SK-N-MC (cell line): ENCODE results near the gene TLK1.

Experiments
- DNase-seq: peaks from one replicate; pipeline ENCODE4 v3.0.0-alpha.2; 2011; ENCODE audit warnings: low read depth, low spot score
- H3K27ac ChIP-seq: fragments of 200-600 bp; sonication (generic); 2 replicates; pipeline ENCODE4 v1.5.1; 2016; ENCODE audit warnings: mixed run types
- H3K36me3 ChIP-seq: fragments of 200-600 bp; sonication (generic); 2 replicates; pipeline ENCODE4 v1.6.1; 2017; ENCODE audit warnings: antibody characterized with exemption, low read length, mixed read lengths; ENCODE audit not compliant: insufficient read depth
- H3K4me3 ChIP-seq: fragments of 200-600 bp; sonication (generic); 2 replicates; pipeline ENCODE4 v1.5.1; 2016
- H3K9ac ChIP-seq: fragments of 200-600 bp; sonication (generic); 2 replicates; pipeline ENCODE4 v1.8.0; 2017; ENCODE audit warnings: mixed run types, mixed read lengths; ENCODE audit not compliant: insufficient read length
- H3K9me3 ChIP-seq: fragments of 200-600 bp; sonication (generic); 2 replicates; pipeline ENCODE4 v1.6.1; 2017; ENCODE audit warnings: low read depth, mild to moderate bottlenecking, antibody characterized with exemption, low read length, moderate library complexity, mixed read lengths
- EZH2 ChIP-seq: fragments of 200-600 bp; sonication (generic); IDR thresholded peaks from one replicate; pipeline ENCODE4 v1.6.1; 2017; ENCODE audit warnings: antibody characterized with exemption
- FOXP2 ChIP-seq: optimal IDR thresholded peaks from 2 replicates; pipeline ENCODE3; 2011; ENCODE audit warnings: mild to moderate bottlenecking, moderate library complexity; ENCODE audit not compliant: insufficient read depth; ENCODE audit errors: extremely low read length, control extremely low read depth
- POLR2AphosphoS5 ChIP-seq: IDR thresholded peaks from 2 replicates; pipeline ENCODE4 v1.6.1; 2012; ENCODE audit warnings: mild to moderate bottlenecking, low read depth, low read length, borderline replicate concordance

The TLK1 gene

DNA sequence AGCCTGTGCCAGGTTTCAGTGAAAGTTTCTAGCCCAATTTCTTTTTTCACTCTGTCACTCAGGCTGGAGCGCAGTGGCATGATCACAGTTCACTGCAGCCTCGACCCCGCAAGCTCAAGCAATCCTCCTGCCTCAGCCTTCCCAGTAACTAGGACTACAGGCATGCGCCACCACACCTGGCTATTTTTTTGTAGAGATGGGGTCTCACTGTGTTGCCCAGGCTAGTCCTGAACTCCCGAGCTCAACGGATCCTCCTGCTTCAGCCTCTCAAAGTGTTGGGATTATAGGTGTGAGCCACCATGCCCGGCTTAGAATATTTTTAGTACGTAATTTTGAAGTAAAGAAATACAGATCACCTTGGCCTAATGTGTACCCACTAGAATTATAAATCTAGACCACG, 144.6 kb downstream of the TLK1 start:
- no peak overlapping the region for H3K4me3 ChIP-seq
- DNase-seq: no peak
- H3K9me3 ChIP-seq: no peaks in the 10 kb centered on the region
- H3K36me3 ChIP-seq: peaks cover 18% of the 10 kb centered on the region
- no peak overlapping the region for H3K27ac ChIP-seq
- no peak overlapping the region for H3K9ac ChIP-seq
- TF ChIP-seq POLR2AphosphoS5: no peak
- TF ChIP-seq FOXP2: no peak
- no peak for TF ChIP-seq EZH2

DNA sequence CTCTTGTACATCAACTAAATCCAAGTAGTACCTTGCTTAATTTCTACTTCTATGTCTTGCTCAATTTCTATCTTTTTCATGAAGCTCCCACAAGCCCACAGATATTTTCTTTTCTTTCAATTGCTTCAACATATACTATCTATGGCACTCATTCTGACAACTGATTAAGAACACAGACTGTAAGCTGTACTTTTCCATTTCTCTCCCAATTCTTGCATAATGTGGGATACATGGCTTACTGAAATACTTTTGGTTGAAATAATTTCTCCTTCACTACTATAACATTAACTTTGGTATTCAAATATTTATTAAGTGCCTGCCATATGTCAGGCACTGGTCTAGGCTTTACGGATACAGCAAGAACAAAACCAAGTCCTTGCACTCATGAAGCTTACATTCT, 146.8 kb downstream of the TLK1 start:
- Histone ChIP-seq H3K4me3 (no peak overlapping the region), H3K9ac (no peak overlapping the region), H3K36me3 (peaks cover 32% of the 10 kb centered on the region), H3K27ac (no peak overlapping the region), H3K9me3 (no peaks in the 10 kb centered on the region)
- DNase-seq: no peak
- TF ChIP-seq EZH2: no peak
- TF ChIP-seq POLR2AphosphoS5: no peak
- TF ChIP-seq FOXP2: no peak

DNA sequence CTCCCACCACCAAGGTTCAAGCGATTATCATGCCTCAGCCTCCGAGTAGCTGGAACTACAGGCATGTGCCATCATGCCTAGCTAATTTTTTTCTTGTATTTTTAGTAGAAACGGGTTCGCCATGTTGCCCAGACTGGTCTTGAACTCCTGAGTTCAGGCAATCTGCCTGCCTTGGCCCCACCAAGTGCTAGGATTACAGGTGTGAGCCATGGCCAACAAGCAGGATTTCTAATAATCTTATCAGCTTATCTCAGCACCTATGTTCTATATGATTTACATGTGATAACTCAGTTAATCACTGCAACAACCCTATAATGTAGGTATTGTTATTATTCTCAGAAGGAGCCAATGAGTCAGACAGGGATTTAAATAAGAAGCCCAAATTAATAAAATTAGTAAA, 151.3 kb downstream of the TLK1 start:
- DNase-seq: no peak
- TF ChIP-seq POLR2AphosphoS5 (no peak), FOXP2 (no peak), EZH2 (no peak)
- H3K36me3 ChIP-seq: peaks cover 47% of the 10 kb centered on the region

DNA sequence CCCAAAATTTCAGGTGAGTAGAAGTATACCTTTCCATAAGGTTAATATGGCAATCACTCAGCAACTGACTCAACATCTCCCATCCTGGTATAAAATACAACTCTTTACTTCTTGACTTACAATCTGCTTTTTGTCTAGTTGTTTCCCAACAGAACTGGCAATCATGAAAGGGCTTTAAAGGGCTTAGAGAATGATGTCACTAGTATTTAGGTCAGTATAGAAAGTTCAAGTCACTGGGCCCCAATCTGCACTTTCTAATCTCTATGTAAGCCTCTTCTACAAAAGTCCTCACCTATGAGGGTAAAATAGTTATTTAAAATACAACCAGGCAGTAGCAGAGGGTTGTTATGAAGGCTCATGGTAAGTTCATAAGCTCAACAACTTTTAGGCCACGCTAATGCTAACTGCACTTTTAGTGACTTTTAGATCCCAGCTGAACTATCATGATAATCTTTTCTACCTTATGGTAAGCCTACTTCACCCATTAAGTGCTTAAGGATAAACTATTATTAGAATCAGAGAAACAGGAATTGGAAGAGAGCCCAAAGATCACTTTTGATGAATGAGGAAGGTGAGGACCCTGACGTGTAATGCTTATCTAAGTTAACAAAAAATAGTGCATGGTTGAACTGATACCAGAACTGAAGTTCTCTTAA, 152.0 kb downstream of the TLK1 start:
- no peak for DNase-seq
- no peak overlapping the region for H3K9ac ChIP-seq
- H3K9me3 ChIP-seq: no peaks in the 10 kb centered on the region
- H3K27ac ChIP-seq: no peak overlapping the region
- H3K36me3 ChIP-seq: peaks cover 50% of the 10 kb centered on the region
- no peak overlapping the region for H3K4me3 ChIP-seq
- TF ChIP-seq FOXP2 (no peak), EZH2 (no peak), POLR2AphosphoS5 (no peak)

More for the DNA sequence above, 151.3 kb downstream of the TLK1 start:
- Histone ChIP-seq H3K4me3 (no peak overlapping the region), H3K9me3 (no peaks in the 10 kb centered on the region), H3K9ac (no peak overlapping the region), H3K27ac (no peak overlapping the region)

DNA sequence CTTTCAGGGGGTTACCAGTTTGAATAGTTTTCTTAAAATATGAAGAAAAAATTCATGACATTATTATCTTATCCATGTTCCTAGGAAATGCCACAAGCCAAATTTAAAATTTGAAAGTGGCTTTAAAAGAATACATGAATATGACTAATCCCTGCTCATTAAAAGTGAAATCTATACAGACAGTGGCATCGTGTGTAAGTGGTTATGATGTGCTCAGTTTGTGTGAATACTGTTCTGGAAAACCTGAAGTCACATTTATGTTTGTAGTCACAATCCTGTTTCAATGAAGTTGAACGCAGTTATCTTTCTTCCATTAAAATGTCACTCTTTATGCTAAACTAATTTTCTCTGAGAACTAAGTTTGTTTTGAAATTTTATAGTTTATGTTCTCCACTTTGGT, 155.9 kb downstream of the TLK1 start:
- no peaks in the 10 kb centered on the region for H3K9me3 ChIP-seq
- no peak overlapping the region for H3K27ac ChIP-seq
- TF ChIP-seq POLR2AphosphoS5 (no peak), EZH2 (no peak), FOXP2 (no peak)
- no peak for DNase-seq
- H3K4me3 ChIP-seq: no peak overlapping the region
- peaks cover 37% of the 10 kb centered on the region; the same call in 1 of the 2 replicates for H3K36me3 ChIP-seq
- no peak overlapping the region for H3K9ac ChIP-seq

DNA sequence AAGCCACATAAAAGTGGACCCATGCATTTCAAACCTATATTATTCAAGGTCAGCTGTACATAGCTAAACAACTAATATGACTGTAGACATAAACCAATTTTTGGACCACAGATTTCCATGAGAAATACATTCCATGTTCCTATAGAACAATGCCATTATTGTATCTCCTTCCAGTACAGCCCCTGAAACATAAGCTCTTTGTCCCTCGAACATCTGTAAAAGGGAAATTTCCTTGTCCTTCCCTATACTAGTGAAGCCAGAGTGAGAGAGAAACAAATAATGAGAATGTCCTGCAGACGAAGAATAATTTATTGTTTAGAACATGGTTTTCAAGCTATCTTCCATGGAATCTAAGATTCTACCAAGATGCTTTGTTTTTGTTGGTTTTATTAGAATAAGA, 156.3 kb downstream of the TLK1 start:
- H3K36me3 ChIP-seq: peaks cover 37% of the 10 kb centered on the region; the same call in 1 of the 2 replicates
- TF ChIP-seq FOXP2 (no peak), POLR2AphosphoS5 (no peak), EZH2 (no peak)
- no peak overlapping the region for H3K27ac ChIP-seq
- no peak overlapping the region for H3K9ac ChIP-seq
- no peaks in the 10 kb centered on the region for H3K9me3 ChIP-seq
- no peak for DNase-seq
- no peak overlapping the region for H3K4me3 ChIP-seq

GRCh38 chr2:170999654-171000053, 161.0 kb downstream of the TLK1 start:
- TF ChIP-seq EZH2: no peak
- no peak for TF ChIP-seq POLR2AphosphoS5
- no peak for TF ChIP-seq FOXP2
- Histone ChIP-seq H3K9me3 (no peaks in the 10 kb centered on the region), H3K36me3 (peaks cover 20% of the 10 kb centered on the region; the same call in 1 of the 2 replicates), H3K27ac (no peak overlapping the region), H3K9ac (no peak overlapping the region), H3K4me3 (no peak overlapping the region)
- no peak for DNase-seq

- peaks cover 18% of the 10 kb centered on the region; the same call in 1 of the 2 replicates for H3K36me3 ChIP-seq
- H3K9me3 ChIP-seq: no peaks in the 10 kb centered on the region
- no peak overlapping the region for H3K9ac ChIP-seq
- no peak overlapping the region for H3K27ac ChIP-seq
- no peak overlapping the region for H3K4me3 ChIP-seq
- TF ChIP-seq FOXP2 (no peak), POLR2AphosphoS5 (no peak), EZH2 (no peak)
- DNase-seq: no peak
Measured at GRCh38 chr2:170997893-170998597, 162.6 kb downstream of the TLK1 start.
